Amniotic epithelial cell (primary cell): Measurements from ENCODE around the gene PARD3B.

Source experiments
- DNase-seq: peaks from one replicate; pipeline ENCODE4 v3.0.0-alpha.2; 2010; ENCODE audit warnings: low read depth

The PARD3B gene

GRCh38 chr2:205276116-205276777 is 731.0 kb downstream of the PARD3B start:
- no peak for DNase-seq

DNA sequence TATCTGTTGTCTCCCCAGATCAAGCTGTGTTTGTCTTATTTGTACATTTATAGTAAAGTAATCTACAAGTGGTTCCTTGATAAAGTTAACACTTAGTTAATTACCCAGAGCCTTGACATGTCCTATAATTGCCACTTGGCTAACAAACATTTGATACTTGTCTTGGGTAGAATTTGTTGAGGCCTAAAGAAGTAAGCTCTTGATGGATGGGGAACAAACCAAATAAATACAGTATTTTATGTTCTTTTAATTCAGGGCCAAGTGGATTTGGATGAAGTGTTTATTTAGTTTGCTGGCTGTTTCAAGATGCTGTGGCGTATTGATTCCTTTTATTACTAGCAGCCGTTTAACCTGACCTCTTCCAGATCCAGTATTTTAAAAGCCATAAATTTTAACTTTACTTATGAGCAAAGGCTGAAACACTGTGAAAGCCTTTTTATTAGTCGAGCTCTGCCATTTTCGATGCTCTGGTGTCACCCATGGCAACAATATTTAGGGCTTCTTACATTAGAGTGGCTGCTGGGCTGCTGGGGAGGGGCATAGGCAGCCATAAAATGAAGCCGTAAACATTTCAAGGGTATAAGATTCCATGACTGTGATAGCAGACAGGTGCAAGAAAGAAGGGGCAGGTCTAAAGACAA is 735.4 kb downstream of the PARD3B start:
- no peak for DNase-seq

GRCh38 chr2:205283736-205284270 is 738.5 kb downstream of the PARD3B start:
- no peak for DNase-seq

DNA sequence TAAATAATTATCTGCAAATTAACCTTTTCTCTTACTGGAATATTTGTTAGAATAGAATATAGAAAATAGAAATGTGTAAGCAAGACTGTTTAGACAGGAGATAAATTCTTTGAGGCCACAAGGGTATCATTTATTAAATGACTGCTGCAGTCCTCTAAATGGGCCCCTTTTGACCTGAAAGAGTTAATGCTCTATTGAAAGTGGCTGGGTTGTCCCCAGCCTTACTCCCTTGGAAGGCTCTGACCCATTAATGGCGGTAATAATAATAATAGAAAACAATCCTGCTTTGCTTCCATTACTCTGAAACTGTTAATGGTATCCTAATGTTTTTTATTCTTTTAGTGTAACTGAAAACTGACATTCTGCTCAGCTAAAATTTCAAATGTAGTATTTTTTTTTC is 739.1 kb downstream of the PARD3B start:
- no peak for DNase-seq

- no peak for DNase-seq
Measured at GRCh38 chr2:205287316-205287715, 742.0 kb downstream of the PARD3B start.

DNA sequence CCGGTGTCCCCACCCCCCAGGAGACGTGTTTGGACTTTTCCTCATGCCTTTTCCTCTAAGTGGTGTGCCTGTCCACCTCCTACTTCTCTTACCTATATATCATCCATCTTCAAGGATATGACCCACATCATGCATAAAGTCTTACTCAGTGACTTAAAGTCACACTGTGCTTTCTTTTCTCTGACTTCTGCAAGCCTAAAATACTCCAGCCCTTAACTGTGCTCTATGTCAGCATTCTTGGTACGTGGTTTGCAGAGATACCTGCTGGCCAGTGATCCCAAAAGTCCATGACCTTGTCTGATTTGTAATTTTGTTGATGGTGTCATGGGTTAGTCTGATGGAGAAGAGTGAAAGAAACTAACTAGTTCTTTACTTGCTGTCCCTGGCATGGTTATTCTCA is 743.4 kb downstream of the PARD3B start:
- DNase-seq = no peak

DNA sequence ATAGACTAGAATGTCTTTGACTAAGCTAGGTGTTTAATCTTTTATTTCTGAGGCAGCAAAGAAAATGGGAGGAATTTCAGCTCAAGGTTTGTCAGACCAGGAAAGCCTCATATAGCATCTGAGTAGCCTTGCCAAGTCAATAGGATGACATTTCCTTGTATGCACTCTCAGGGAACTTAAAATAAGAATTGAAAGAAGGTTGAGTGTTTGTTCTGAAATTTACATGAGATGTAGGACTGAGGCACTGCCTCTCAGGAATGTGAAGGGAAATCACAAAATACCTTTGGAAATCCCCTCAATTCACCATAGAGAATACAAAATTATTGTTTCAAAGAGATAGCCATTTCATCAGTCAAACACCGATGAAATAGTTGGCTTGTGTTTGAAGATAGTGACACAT is 745.0 kb downstream of the PARD3B start:
- DNase-seq = no peak

DNA sequence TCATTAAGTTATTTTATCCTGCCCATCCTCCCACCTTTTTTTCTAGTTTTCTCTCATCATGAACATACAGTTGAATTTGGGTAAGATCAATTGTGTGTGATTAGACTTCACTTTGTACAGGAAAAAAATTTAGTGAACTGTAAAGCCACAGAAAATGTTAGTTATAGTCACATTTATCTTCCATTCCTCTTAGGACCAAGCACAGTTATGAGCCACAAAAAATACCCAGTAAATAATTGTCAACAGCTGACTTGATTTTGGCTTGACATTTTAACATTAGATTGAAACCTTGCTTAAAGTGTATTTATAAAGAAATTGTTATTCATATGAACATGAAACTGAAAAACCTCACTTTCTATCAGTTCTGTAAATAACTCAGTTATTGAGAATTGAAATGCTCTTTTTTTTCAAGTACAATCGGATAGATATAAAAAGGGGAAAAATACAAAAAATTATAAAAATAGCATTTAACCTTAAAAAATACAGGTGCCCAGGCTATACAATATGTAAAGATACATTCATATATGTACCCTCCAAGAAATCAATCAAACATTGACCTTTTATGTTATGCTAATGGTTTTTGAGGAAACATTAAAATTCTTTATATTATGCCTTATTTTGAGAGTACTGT is 747.5 kb downstream of the PARD3B start:
- DNase-seq = no peak

- DNase-seq = no peak
Measured at GRCh38 chr2:205293559-205293958, 748.3 kb downstream of the PARD3B start.

- DNase-seq = no peak
Measured at GRCh38 chr2:205296959-205297358, 751.7 kb downstream of the PARD3B start.

DNA sequence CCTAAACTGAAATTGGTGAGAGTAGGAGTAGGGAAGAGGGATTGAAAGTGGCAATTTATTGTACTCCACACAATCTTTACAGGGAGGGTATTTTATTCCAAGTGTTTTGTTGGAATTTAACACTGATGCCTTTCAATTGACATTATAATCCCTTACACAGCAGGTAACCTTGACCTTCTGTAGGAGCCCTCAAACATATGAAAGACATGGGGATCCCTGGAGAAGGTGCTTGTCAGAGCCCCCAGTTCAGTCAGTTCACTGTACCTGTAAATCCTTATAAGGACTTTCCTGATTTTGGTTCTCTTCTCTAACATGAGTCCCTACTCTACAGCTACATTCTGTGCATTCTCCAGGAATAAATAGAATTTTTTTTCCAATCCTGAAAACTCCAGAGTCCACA is 752.1 kb downstream of the PARD3B start:
- DNase-seq = no peak

DNA sequence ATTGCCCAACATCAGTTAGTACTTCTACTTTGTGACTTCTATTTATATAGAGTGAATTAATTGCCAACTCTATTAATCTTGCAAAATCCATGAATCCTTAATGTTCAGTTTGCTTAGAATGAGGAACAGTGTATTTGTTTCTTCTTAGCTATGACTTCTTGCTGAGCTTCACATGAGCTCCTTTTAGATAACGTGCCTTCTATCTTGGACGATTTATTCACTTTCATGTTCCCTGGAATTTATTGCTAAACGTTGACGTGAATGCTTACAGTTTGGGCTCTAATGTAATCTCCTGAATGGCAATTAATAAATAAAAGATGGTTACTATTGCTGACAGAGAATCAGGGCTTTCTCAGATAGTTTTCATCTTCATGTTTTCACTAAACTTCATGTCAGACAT is 752.6 kb downstream of the PARD3B start:
- peak; percentile 55 for DNase-seq

DNA sequence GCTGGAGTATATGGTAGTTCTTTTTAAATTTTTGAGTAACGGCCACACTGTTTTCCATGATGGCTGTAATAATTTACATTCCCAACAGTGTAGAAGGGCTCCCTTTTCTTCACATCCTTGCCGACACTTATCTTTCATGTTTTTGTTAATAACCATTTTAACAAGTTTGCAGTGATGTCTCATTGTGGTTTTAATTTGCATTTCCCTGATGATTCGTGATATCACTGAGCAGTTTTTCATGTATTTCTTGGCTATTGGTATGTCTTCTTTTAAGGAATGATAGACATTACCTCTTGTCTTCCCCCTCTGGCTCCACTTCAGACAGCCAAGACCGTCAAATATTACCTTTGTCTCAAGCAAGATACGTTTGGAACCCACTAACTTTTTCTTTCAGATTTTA is 765.9 kb downstream of the PARD3B start:
- DNase-seq = no peak

- peak; percentile 57 for DNase-seq
Measured at GRCh38 chr2:205321231-205321630, 776.0 kb downstream of the PARD3B start.

DNA sequence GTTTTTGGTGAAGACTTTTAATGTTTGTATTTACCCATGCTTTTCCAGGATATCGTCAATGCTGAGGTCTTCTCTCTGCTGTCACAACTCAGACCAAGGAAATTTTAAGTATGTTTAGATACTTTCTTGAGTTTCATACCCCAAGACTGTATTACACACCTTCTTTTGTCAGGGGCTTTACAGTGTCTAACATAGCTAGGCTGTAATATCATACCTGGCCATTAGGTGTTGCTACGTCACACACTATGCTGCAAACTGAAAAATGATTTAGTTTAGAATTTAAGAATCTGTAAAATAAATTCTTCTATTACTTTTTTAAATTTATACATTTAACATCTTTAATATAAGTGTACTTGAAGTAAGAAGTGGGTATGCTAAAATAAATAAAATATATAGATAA is 778.7 kb downstream of the PARD3B start:
- DNase-seq = peak; percentile 11

- DNase-seq = no peak
Measured at GRCh38 chr2:205324355-205324754, 779.1 kb downstream of the PARD3B start.

DNA sequence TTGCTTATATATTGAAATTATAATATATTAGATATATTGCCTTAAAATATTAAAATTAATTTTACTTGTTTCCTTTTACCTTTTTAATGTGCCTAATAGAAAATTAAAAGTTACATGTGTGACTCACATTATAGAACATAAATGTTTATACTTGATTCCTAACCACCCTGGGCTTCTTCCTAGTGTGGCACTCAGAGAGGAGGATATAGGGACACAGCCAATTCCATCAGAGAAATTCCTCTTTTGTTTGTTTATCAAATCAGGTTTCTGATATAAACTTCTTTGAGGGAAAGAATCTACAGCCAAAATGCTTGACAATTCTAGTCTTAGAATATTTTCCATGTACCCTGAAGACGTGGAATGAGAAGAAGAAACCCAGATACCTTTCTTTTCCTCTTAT is 788.1 kb downstream of the PARD3B start:
- no peak for DNase-seq

GRCh38 chr2:205337274-205337673 is 792.0 kb downstream of the PARD3B start:
- no peak for DNase-seq

- no peak for DNase-seq
Measured at GRCh38 chr2:205338156-205338555, 792.9 kb downstream of the PARD3B start.

DNA sequence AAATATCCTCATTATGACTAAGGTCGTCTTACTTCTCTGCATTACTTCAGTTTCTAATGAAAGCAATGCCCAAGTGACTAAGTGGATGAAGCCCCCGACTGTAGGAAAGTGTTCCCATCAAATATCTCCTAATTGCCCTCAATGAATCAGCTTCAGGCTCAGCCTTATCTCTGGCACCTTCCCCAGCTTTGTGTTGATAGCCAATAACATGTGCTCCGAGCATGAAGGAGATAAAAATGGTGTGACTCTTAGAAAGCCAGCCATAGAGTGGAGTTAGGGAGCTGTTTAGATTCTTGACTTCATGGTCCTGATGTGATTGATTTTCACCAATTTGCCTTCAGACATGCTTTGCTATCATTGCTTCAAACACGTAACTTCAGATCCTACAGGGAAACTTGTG is 797.8 kb downstream of the PARD3B start:
- no peak for DNase-seq

DNA sequence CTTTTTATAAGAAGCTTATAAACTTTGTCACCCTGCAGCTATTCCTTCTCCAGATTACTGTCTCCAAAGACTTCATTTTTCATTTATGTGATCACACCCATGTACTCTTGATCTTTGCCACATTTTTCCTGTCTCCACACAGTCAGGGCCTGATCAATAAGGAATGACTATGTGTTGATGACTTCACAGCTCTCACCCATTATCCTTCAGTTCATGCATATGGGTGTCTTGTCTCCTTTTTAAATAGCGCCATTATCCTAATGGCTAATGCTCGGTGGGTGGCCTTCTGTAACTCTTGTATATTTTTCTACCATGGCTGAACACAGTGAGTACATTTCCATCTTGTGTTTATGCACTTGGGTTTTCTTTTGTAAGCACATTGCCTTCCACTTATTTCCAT is 801.4 kb downstream of the PARD3B start:
- no peak for DNase-seq

DNA sequence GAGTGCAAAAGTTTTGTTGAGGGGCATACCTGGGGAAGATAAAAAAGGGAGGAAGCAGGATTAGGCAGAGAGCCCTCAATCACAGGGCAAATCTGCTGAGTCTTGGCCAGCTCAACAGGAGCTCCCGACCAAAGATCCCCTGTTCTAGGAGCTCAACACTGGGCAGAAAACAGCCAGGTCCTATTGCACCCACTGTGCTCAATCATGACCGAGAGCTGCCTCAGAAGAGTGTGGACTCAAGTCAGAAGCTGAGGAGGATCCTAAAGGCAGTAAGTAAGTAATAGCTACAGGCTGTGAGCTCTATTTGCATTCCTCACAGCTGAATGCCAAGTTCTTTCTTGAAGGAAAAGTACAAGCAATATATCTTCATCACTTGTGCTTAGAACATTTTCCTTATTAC is 802.6 kb downstream of the PARD3B start:
- no peak for DNase-seq

GRCh38 chr2:205352094-205352493 is 806.8 kb downstream of the PARD3B start:
- no peak for DNase-seq
